Measurements from ENCODE around the gene OSBPL3.

DNA sequence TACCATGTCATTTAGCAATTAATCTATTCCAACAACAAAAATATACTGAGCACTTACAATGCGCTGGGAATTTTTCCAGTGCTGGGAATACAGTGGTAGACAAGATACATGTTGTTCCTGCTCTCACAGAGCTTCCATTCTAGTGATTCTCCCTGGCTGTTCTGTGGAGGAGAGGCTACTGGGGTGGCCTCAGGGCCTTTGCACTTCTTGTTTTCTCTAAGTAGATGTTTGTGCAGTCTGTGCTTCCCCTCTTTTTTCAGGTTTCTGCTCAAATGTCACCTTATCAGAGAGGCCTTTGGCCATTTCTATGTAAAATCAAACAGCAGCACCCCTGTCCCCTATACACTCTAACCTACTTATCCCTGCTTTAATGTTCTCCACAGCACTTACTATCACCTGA, 24.7 kb downstream of the OSBPL3 start:
- TF ChIP-seq, protein P1, sequence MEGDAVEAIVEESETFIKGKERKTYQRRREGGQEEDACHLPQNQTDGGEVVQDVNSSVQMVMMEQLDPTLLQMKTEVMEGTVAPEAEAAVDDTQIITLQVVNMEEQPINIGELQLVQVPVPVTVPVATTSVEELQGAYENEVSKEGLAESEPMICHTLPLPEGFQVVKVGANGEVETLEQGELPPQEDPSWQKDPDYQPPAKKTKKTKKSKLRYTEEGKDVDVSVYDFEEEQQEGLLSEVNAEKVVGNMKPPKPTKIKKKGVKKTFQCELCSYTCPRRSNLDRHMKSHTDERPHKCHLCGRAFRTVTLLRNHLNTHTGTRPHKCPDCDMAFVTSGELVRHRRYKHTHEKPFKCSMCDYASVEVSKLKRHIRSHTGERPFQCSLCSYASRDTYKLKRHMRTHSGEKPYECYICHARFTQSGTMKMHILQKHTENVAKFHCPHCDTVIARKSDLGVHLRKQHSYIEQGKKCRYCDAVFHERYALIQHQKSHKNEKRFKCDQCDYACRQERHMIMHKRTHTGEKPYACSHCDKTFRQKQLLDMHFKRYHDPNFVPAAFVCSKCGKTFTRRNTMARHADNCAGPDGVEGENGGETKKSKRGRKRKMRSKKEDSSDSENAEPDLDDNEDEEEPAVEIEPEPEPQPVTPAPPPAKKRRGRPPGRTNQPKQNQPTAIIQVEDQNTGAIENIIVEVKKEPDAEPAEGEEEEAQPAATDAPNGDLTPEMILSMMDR (IDR thresholded peaks at IDR 0.05) = no peak
- no peak for TF ChIP-seq POLR2A (IDR thresholded peaks at IDR 0.05)
